Hematopoietic multipotent progenitor cell treated with erythropoietin and hydrocortisone succinate and interleukin-3 and kit ligand, for 15 days (in vitro differentiated cells): Measurements from ENCODE around the gene PGGHG.

Experiments
- DNase-seq: peaks from one replicate; pipeline ENCODE4 v3.0.0-alpha.2; 2015; ENCODE audit warnings: low spot score

The PGGHG gene

DNA sequence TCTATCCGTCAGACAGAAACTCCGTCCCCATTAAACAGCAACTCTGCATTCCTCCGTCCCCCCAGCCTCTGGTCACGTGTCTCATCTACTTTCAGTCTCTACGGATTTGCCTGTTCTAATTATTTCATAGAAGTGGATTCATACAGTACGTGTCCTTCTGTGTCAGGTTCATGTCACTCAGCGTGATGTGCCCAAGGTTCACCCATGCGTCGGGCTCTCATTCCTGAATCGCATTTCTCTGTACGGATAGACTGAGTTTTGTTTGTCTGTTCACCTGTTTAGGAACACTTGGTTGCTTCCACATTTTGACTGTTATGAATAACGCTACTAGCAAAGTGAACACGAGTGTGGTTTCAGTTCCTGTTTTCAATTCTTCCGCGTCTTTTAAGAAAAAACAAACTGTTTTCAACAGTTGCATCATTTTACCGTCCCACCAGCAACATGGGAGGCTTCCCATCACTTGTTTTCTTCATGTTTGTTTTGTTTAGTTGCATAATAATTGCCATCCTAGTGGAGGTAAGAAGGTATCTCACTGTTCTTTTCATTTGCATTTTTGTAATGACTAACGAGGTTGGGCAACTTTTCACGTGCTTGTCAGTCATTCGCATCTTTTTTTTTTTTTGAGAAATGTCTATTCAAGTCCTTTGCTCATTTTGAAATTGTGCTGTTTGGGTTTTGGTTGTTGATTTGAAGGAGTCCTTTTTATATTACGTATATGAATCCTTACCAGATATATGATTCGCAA lies 19.6 kb upstream of the PGGHG start:
- peak; percentile 48 for DNase-seq

DNA sequence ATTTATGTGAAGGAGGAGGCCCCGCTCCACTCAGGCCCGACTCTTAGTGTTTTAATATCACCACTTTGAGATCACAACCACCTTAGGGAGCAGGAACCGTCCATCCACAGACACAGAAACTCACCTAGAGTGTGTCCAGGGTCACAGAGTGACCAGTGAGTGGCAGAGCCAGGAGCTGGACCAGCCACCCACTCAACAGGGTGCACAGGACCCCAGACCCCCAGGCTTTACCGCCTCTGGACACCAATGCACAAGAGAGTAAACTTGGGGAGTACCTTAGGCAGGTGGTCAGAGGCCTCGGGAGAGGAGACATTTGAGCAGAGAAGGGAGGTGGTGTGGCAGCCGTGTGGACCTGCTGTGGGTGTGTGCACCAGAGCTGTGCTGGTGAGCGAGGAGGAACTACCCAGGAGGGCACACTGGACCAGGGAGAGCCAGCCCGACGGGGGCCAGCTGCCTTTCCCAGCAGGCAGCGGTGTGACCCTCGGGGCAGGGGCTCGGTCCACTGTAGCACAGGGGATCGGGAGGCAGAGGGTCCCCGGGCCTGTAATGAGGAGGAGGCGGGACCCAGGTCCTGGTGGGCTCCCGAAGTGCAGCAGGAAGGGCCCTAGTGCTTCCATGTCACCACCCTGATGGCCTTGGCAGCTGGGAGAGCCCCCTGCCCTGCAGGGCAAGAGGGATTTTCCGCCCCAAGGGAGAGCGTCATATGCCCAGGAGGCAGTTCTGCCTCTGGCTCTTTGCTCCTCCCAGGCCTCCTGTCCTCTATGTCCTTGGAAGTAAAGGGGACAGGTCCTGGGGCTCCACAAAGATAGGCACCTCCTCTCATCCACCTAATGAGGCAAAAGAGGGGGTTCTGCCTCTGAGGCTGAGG lies 18.2 kb upstream of the PGGHG start:
- DNase-seq, result no peak

GRCh38 chr11:271319-271715 lies 17.6 kb upstream of the PGGHG start:
- DNase-seq, result no peak

- DNase-seq, result no peak
Observed at GRCh38 chr11:272195-272930, 16.6 kb upstream of the PGGHG start.

- no peak for DNase-seq
Observed at GRCh38 chr11:272931-273198, 16.1 kb upstream of the PGGHG start.

GRCh38 chr11:276219-276618 lies 12.7 kb upstream of the PGGHG start:
- DNase-seq, result no peak

DNA sequence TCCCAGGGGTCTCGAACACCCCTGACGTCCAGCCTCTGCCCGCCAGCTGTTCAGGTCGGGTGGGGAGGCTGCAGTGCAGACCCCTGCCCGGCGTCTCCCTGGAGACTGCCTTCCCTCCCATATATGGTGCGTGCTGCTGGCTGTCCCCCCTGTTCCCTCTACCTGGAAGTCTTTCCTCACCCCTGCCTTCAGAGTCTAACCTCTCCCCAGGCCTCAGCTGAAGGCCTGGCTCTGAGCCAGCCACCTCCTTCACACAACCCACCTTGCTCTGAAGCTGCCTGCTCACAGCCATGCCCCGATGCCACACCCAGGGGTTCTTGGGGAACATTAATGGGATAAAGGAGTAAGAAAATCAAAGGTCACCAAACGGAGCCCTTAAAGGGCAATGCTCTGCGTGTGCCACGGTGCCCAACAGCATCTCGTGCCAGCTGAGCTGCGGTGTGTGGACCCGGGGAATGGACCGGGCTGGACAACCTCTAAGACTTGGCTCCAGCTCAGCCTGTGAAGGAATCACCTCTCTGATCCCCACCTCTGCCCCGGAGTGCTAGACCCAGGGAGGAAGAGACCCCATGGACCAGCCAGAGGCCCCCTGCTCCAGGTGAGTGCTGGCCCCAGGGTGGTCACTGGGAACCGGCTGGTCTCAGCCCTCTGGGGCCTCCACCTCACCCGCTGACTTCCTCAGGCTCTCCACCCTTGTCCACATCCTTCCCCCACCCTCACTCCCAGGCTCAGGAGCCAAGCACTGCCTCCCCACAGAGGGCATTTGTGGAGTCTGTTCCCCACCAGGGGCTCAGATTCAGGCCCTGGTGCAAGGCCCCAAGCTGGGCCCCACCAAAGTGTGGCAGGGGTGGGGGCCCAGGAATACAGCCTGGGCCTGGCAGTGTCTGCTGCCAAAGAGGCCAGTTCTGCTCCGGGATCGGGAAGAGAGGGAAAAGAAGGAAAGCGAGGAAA lies 10.7 kb upstream of the PGGHG start, which contains the start of gene NLRP6:
Gene NLRP6 (plus strand): TSS at position 407 of the 951 bp plus-strand sequence. CDS start 163 bp downstream, at position 570.
- no peak for DNase-seq

- no peak for DNase-seq
Observed at GRCh38 chr11:279040-279965, 9.6 kb upstream of the PGGHG start.

DNA sequence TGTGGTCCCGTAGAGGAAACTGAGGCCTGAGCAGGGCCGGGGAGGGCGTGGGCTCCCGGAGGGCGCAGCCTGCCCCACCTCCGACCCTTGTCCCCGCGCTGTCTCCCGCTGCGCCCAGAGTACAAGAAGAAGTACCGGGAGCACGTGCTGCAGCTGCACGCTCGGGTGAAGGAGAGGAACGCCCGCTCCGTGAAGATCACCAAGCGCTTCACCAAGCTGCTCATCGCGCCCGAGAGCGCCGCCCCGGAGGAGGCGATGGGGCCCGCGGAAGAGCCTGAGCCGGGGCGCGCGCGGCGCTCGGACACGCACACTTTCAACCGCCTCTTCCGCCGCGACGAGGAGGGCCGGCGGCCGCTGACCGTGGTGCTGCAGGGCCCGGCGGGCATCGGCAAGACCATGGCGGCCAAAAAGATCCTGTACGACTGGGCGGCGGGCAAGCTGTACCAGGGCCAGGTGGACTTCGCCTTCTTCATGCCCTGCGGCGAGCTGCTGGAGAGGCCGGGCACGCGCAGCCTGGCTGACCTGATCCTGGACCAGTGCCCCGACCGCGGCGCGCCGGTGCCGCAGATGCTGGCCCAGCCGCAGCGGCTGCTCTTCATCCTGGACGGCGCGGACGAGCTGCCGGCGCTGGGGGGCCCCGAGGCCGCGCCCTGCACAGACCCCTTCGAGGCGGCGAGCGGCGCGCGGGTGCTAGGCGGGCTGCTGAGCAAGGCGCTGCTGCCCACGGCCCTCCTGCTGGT lies 8.8 kb upstream of the PGGHG start:
- DNase-seq, result no peak

- DNase-seq, result no peak
Observed at GRCh38 chr11:280706-281485, 8.0 kb upstream of the PGGHG start.

- DNase-seq, result no peak
Observed at GRCh38 chr11:281486-282161, 7.3 kb upstream of the PGGHG start.

- DNase-seq, result no peak
Observed at GRCh38 chr11:282171-282570, 6.8 kb upstream of the PGGHG start.

DNA sequence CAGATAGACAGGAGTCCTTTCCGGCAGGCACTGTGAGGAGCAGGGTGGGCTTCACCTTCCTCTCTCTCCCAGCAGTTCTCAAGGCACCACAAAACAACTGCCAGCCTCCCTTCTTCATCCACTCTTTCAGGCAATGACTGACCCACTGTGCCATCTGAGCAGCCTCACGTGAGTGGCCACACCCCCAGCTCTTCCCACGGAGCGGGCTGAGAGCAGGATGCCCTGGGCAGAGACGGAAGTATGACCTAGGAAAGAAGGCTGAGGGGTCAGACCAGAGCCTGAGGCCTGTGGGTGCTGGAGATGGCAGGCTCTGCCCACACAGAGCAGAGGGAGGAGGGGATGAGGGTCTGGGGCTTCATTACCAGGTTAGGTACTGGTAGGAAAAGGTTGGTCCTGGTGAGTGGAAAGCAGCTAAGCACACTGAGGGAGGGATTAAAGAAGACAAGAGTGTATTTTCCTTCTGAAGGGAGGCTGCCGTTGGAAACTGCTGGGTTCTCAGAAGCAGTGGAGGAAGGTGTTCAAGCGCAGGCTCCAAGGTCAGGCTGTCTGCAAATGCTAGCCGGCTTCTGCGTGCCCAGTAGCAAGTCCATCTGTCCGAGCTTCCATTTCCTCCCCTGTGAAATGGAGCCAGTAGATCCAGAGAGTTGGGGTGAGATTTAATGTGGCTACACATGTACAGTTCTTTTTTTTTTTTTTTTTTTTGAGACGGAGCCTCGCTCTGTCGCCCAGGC lies 6.1 kb upstream of the PGGHG start:
- DNase-seq, result no peak

DNA sequence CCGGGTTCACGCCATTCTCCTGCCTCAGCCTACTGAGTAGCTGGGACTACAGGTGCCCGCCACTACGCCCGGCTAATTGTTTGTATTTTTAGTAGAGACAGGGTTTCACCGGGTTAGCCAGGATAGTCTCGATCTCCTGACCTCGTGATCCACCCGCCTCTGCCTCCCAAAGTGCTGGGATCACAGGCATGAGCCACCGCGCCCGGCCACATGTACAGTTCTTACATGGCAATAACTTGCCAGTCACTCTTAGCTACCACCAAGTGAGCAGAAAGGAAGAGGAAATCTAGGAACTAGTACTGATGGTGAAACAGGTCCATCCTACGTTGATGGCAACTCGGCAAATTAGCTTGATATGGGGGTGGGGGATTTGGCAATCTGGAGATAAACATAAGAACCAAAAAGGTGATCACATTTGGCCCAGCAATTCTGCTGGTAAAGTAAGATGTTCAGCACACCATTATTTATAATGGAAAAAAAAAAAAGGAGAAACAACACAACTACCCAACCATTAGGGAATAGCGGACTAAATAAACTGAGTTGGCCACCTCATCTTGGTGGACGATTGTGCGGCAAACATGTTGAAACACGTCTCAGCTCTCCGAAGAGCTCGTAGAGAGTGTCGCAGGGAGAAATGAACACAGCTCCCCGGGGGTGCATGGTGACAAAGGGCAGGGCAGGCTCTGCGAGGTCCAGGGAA lies 5.4 kb upstream of the PGGHG start:
- DNase-seq, result no peak

DNA sequence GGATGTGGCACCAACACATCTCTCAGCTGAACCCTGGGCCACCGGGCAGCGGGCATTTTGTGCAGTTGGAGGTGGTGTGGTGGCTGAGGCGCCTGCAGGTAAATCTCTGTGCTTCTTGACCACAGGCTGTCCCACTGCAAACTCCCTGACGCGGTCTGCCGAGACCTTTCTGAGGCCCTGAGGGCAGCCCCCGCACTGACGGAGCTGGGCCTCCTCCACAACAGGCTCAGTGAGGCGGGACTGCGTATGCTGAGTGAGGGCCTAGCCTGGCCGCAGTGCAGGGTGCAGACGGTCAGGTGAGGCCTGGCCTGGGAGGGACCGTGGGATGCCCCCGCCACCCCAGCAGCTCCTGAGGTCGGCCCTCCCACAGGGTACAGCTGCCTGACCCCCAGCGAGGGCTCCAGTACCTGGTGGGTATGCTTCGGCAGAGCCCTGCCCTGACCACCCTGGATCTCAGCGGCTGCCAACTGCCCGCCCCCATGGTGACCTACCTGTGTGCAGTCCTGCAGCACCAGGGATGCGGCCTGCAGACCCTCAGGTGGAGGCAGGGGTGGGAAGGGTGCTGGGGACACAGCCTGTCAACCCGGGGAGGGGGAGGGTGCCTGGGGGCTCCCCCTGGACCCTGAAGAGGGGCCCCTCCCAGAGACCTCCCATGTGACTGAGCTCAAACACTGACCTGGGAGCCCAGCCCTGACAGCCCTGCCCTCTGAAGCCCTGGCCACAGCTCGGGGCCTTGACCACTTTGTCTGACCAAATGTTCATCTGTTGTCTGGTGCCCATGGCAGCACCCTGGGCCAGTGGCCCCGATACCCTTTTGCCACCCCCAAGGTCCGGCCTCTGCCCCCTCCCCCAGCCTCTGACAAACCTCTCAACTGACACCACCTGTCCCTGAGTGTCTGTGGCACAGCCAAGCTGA lies 4.6 kb upstream of the PGGHG start:
- no peak for DNase-seq
